ENCODE results near the gene ITGB2.

The ITGB2 gene

GRCh38 chr21:44911384-44912157 is 9.1 kb downstream of the ITGB2 start:
- DNase-seq (ENCODE audit: low read depth in 2 of 3, low spot score in 1 of 3) = no peak

DNA sequence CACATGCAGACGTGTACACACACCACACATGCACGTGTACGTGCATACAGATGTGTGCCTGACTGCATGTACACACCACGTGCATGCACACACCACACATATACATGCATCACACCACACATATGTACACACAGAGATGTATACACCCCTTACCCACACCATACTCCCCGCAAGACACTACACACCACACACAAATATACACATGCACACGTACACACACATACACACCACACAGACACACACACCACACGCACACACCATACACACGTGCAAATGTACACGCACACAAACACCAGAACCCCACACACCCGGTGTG is 9.7 kb downstream of the ITGB2 start:
- DNase-seq (ENCODE audit: low read depth in 2 of 3, low spot score in 1 of 3) = no peak

GRCh38 chr21:44910229-44911067 is 10.3 kb downstream of the ITGB2 start:
- no peak for DNase-seq (ENCODE audit: low read depth in 2 of 3, low spot score in 1 of 3)

DNA sequence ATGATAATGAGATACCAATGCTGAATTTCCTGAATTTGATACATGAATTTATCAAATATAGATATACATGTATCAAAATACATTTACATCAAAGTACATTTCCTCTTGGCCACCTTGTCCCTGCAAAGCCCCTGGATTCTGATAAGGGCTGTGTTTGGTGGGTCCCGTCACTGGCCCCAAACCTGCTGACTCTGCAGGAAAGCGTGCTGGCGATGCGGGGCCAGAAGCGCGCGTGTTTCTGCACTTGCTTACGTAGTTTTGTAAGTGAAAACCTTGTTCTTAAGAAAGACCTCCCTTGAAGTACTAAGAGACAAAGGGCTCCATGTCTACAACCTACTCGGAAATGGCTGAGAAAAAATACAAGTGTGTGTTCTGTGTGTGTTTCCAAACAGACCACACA is 11.0 kb downstream of the ITGB2 start:
- DNase-seq (ENCODE audit: low read depth in 2 of 3, low spot score in 1 of 3) = no peak

DNA sequence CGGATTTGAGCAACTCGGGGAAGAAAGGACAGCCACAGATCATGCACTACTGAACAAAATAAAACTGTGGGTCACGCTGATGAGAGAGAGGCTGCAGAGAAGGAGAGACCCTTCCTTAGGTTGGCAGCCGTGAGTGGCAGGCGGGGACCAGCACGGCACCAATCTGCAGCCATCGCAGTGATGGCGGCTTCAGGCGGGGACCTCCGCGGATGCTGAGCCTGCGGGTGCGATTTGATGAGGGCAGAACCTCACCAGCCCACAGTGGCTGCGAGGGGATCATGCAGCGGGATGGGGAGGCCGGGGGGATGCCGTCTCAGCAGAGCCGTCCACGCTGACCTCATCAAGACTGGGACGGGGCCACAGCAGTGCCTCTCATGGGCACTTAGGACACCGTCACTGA is 11.8 kb downstream of the ITGB2 start:
- DNase-seq (ENCODE audit: low read depth in 2 of 3, low spot score in 1 of 3) = no peak

DNA sequence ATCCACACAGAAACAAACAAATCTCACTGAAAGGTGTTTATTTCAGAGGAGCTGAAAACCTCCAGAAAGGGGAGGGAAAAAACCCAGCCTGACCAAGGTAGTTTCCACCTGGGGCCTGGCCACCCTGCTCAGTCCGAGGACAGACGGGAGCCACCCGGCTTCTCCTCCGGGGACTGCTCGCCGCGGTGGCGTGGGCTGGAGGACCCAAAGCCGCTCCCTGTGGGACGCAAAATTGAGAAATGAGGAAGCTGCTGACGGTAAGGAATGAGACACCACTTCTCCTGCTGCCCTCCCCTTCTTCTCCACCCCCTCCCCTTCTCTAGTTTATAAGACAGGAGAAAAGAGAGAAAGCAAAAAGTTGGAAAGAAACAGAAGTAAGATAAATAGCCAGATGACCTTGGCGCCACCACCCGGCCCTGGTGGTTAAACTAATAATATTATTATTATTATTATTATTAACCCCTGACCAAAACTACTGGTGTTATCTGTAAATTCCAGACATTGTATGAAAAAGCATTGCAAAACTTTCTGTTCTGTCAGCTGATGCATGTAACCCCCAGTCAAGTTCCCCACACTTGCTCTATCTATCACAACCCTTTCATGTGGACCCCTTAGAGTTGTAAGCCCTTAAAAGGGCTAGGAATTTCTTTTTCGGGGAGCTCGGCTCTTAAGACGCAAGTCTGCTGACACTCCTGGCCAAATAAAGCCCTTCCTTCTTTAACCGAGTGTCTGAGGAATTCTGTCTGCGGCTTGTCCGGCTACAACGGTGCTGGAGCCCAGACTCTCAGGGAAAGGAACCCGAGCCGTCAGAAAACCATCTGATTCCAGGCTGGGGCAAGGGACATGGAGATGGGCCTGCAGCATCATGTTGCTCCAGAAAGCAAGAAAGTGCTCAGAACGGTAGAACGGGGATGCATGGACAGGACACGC is 12.5 kb downstream of the ITGB2 start:
- no peak for DNase-seq (ENCODE audit: low read depth in 2 of 3, low spot score in 1 of 3)

GRCh38 chr21:44907225-44907965 is 13.3 kb downstream of the ITGB2 start:
- no peak for DNase-seq (ENCODE audit: low read depth in 2 of 3, low spot score in 1 of 3)

GRCh38 chr21:44905728-44906090 is 15.0 kb downstream of the ITGB2 start:
- no peak for DNase-seq (ENCODE audit: low read depth in 2 of 3, low spot score in 1 of 3)

GRCh38 chr21:44905016-44905727 is 15.5 kb downstream of the ITGB2 start:
- DNase-seq (ENCODE audit: low read depth in 2 of 3, low spot score in 1 of 3) = no peak

GRCh38 chr21:44904141-44904923 is 16.4 kb downstream of the ITGB2 start:
- DNase-seq (ENCODE audit: low read depth in 2 of 3, low spot score in 1 of 3) = no peak

DNA sequence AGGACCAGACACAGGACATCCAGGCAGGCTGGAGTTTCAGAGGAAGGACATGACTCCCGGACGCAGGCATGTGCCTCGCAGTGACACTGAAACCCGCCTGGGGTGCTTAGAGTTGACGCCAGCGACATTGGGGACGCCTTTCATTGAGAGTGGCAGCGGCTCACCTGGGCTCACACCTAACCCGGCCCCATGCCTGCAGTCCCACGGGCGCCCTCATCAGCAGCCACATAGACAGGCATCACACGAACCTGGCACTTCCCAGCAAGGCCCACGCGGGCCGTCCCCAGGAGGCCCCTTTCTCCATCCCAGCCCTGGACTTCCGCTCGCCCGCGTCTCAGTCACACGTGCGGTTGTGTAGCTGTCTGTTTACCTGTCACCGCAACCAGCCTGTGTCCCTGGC is 17.0 kb downstream of the ITGB2 start:
- DNase-seq (ENCODE audit: low read depth in 2 of 3, low spot score in 1 of 3) = no peak

DNA sequence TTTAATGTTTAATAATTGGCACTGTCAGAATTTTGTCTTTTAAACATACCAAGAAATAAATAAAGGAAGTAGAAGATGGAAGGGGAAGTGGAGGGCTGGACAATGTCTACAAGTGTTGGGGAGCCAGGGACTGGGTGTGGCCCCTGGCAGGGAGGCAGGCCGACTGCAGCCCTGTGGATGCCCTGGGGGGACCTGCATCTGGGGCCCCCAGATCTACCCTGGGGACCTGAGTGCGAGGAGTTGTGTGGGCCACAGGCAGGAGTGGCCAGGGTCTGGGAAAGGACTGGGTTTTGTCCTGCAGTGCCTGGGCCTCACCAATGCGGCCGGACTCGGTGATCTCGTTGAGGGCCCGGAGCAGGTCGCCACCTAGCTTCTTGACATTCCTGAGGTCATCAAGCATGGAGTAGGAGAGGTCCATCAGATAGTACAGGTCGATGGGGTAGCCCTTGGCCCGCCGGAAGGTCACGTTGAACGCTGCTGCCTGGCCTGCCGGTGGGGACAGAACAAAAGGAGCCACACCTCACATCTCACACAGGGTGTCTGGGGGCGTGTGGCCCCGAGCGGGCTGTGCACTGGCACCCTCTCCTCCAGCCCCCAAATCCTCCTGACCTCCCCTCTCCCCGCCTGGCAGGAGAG is 17.5 kb downstream of the ITGB2 start:
- no peak for DNase-seq (ENCODE audit: low read depth in 2 of 3, low spot score in 1 of 3)

GRCh38 chr21:44902268-44903049 is 18.2 kb downstream of the ITGB2 start:
- DNase-seq (ENCODE audit: low read depth in 2 of 3, low spot score in 1 of 3) = no peak

DNA sequence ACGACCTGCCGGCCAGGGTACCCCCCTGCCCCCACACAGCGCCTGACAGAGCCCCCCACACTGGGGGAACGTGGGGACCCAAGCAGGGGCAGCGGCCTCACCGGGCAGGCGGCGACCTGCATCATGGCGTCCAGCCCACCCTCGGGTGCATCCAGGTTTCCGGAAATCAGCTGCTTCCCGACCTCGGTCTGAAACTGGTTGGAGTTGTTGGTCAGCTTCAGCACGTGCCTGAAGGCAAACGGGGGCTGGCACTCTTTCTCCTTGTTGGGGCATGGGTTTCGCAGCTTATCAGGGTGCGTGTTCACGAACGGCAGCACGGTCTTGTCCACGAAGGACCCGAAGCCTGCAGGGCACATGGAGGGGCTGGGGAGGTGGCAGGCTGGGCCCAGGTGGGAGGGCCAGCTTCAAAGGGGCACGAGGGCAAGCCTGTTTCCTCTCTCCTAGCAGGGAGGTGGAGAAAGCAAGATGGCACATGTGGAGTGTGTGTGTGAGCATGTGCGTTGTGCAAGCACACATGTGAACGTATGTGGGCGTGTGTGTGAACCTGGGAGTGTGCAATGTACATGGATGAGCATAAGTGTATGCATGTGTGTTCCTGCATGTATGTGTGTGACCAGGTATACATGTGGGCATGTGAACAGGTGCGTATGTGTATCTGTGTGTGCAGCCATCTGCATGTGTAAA is 19.2 kb downstream of the ITGB2 start:
- DNase-seq (ENCODE audit: low read depth in 2 of 3, low spot score in 1 of 3) = no peak

DNA sequence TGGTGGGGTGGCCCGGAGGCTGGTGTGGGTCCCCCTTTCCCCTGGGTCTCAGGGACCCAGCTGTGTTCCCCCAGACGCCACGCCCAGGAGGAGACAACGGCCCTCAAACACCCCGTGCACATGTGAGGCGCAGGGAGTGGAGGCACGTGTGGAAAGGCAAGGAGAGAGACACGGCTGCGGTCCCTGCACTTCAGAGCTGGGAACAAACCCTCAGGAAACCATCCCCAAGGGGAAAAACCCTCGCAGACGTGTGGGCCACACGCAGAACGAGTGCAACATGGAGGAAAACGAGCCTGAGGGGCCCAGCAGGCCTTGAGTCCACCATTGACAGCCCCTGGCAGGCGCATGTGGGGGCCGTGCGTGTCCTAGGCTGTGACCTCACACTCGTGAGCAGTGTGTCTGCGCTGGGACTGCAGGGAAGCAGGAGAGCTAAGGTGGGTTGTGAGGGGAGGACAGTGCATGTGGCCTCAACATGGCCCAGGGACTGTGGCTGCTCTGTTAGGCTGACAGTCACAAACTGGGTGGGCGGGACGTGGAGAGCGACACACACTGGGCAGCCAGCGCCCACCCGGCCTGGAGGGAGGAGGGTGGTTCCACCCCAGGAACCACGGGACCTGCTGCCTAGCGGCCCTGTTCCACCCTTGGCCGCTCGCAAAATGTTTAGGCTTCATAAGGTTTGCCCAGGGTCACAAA is 20.0 kb downstream of the ITGB2 start:
- no peak for DNase-seq (ENCODE audit: low read depth in 2 of 3, low spot score in 1 of 3)

- no peak for DNase-seq (ENCODE audit: low read depth in 2 of 3, low spot score in 1 of 3)
These were observed 20.7 kb downstream of the ITGB2 start for GRCh38 chr21:44899768-44900558.

Data from stimulated activated CD4-positive, alpha-beta T cell treated with anti-CD3 and anti-CD28 coated beads, Interleukin-12 subunit alpha, Interleukin-12 subunit beta, amount 100 ng/mL, for 48 hours (primary cell).